GM04504 (cell line): Measurements from ENCODE around the gene VRK2.

Source experiments
- DNase-seq: peaks from one replicate; pipeline ENCODE4 v3.0.0-alpha.2; 2012; ENCODE audit warnings: low read depth

VRK2 gene

GRCh38 chr2:58046585-58047372, at the start of gene VRK2:
TSS of gene VRK2 (plus strand) at chr2:58046806. CDS start at chr2:58048832, 2,026 bp downstream.
- peak; percentile 77 for DNase-seq

- DNase-seq, result no peak
These were observed 40.2 kb upstream of the VRK2 start for GRCh38 chr2:58006256-58006951.

DNA sequence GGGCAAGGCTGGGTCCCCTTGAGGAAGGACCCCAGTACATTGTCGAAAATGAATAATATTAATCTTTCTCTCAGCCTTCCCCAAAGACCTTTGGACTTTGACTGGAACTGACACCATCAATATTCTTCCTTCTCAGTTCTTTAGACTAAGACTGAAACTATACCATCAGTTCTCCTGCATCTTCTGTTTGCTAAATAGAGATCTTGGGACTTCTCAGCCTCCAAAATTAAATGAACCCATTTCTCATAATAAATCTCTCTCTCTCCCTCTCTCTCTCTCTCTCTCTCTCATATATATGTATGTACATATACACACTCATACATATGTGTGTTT, 39.7 kb upstream of the VRK2 start:
- no peak for DNase-seq

DNA sequence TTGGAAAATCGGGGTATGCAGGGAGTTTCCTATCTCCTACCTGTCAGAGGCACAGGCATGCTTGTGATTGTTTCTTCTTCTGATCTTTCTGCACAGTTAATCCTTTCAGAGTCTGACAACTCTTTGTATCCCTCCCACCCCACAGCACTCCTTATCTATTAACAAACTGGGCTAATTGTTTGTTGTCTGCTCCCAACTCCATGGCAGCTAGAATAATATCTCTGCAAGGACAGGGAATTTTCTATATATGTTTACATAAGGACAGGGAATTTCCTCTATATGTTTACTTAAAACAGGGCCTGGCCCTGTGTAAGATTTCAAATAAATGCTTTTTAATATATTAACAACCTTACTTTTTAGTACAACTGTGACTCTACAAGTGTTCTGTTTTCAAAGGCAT, 36.0 kb upstream of the VRK2 start:
- no peak for DNase-seq

- DNase-seq, result no peak
These were observed 27.4 kb upstream of the VRK2 start for GRCh38 chr2:58019229-58019628.

GRCh38 chr2:58025150-58025933, 21.3 kb upstream of the VRK2 start:
- no peak for DNase-seq

- DNase-seq, result no peak
These were observed 19.6 kb upstream of the VRK2 start for GRCh38 chr2:58027029-58027428.

GRCh38 chr2:58030771-58031170, 15.8 kb upstream of the VRK2 start:
- no peak for DNase-seq

- DNase-seq, result no peak
These were observed 14.4 kb upstream of the VRK2 start for GRCh38 chr2:58032016-58032763.

- no peak for DNase-seq
These were observed 13.9 kb upstream of the VRK2 start for GRCh38 chr2:58032764-58033080.

GRCh38 chr2:58033530-58033929, 13.1 kb upstream of the VRK2 start:
- DNase-seq, result no peak

DNA sequence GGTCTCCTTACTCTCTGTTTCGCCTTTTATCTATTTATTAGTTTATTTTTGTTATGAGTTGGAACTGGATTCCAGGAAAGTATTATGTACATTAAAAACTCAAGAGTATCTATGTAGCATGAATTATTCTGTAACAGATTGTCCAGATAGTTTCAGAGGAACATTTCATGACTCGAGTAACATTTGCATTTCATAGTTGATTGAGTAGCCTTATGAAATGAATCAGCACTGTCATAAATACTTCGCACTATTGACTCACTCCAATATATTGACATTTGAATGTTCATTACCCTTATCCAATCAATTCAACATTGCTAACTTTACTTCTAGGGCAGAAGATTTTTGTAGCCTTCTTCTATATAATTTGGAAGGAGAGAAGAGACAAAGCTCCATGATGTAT, 11.3 kb upstream of the VRK2 start:
- no peak for DNase-seq

- no peak for DNase-seq
These were observed 7.4 kb upstream of the VRK2 start for GRCh38 chr2:58039170-58039611.

DNA sequence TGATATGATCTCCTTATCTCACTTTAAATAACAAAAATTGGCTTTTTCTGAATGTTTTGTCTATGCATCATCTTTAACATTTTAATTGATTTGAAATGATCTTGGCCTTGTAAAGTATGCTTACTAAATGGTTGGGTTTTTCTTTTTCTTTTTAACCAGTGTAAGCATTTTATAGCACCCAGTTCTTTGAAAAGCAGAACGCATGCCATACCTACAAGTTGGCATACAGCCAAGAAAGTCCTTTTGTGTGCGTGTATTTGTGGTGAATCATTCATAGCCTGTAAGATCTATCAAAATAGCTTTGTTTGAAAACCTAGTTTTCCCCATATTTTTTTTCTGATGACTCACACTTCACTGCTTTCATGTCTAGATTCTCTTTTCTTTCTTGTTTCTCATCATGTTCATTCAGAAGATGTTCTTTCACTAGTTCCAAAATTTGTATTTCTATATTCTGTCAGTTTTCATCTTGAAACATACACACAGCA, 4.1 kb upstream of the VRK2 start:
- DNase-seq, result peak; percentile 17

DNA sequence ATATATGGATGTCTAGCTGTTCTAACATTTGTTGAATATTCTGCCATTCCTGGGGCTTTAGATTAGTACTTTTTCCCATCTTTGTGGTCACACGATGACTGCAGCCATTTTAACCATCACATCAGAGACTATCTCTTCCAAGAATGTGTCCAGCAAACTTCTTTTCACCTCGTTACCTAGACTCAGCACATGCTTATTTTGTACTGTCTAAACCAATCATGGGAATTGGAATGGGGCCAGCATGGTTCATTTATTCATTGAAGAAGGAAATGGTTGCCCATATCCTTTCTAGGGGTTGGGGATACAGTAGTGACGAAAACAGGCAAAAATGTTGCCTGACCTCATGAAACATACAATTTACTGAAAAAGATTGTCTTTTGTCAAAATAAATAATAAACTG, 2.5 kb upstream of the VRK2 start:
- DNase-seq, result no peak

DNA sequence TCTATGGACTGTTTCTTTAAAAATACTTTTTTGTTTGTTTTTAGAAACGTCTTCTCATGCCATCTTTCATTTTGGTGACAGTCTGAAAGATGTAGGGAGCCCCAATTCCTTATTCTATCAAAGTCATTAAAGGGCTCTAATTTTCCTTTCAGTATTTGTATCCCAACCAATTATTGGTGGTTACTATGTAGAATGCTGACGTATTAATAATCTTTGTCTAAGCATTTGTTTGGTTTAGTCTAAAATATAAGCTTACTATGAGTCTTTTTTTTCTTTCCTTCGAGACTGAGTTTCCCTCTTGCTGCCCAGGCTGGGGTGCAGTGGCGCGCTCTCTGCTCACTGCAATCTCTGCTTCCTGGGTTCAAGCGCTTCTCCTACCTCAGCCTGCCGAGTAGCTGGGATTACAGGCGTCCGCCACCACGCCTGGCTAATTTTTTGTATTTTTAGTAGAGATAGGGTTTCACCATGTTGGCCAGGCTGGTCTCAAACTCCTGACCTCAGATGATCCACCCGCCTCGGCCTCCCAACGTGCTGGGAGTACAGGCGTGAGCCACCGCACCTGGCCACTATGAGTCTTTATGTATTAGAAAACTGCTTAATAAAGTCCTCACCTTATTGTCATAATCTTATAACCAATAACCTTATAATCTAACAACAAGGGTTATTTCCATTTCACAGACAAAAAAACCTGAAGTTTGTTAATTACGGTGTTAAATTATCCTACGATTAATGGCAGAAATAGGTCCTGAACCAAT, 849 bp upstream of the VRK2 start:
- no peak for DNase-seq

DNA sequence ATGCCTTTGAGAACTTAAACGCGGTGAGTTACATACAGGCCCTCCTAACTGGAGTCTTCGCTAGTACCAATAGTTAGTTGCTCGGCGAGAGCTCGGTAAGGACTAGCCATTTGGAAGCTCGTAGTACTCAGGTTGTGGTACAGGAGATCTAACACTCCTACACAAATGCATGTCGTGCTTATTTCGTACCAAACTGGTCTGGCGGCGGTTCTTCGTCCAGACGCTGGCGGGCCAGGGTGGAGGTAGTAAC, 346 bp upstream of the VRK2 start:
- DNase-seq, result no peak

DNA sequence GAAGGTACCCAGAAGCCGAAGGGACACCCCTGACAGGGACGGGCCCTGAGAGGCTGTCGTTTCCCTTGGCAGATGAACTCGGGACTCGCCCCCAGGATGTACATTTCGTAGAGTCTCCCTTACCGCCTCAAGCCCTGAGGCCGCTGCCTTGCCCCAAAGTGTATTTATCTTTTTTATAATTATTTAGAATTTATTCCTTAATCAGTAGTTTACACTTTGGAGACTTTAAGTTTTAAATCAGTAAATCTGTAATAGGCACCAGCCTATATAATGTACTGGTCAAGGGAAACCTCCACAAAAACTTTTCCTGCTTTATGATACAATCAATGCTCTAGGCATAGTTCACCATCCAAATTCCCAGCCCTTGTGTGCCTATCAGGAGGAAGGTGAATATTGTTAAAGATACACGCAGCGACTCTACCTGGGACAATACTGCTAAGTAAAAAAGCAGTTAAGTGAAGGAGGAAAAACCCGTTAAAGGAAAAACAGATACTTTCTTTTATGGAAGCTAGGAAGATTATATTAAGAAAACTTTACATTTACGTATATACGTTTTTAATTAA, 848 bp downstream of the VRK2 start:
- no peak for DNase-seq

- no peak for DNase-seq
These were observed 1.4 kb downstream of the VRK2 start for GRCh38 chr2:58047961-58048360.

DNA sequence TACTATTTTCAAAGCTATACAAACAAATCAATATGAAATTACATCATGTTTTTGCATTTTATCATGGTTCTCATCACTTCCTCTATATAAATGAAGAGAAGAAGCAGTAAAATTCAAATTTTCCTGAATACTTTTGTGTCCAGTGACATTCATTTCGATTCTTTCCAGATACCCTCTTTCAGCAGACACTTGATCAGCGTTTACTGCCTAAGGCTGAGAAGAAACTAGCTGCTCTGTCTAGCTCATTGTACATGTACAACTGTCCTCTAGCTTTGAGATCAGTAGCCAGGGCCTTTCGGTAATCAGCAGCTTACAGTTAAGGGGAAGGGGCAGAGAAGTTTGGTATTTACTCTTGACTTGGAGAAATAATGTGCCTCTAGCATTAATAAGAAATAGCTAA, 4.8 kb downstream of the VRK2 start:
- no peak for DNase-seq

DNA sequence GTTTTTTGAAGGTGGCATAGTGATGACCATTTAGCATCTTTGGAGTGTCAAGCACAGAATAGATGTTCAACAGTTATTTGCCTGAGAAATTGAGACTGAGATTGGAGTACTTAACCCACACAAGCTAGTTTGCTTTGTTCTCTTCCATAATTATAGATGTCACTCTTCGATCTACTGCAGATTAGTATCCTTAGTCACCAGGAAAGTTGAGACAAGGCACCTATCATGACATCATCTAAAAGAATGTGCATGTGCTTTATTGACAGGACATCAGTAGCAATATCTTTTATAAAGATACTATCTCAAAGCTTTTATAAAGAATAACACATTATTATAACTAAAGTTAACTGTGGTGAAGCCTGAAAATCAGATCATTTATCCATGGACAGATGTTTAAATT, 6.4 kb downstream of the VRK2 start:
- DNase-seq, result no peak
